Stimulated activated CD4-positive, alpha-beta T cell treated with anti-CD3 and anti-CD28 coated beads, TNF-alpha, amount 100 ng/mL, for 1 hour (primary cell): ENCODE results near the gene MFN2.
"Not testable (repeated sequence)": the region's sequence is repeated elsewhere in the genome, so short reads cannot be mapped to it uniquely, and the experiment has no call there.

Experiments used
- DNase-seq, 3 donors: peaks; one replicate each; pipeline ENCODE4 v3.0.0-alpha.2; 2020; ENCODE audit warnings: low read depth in 3 of 3, low spot score in 1 of 3

Gene MFN2

DNA sequence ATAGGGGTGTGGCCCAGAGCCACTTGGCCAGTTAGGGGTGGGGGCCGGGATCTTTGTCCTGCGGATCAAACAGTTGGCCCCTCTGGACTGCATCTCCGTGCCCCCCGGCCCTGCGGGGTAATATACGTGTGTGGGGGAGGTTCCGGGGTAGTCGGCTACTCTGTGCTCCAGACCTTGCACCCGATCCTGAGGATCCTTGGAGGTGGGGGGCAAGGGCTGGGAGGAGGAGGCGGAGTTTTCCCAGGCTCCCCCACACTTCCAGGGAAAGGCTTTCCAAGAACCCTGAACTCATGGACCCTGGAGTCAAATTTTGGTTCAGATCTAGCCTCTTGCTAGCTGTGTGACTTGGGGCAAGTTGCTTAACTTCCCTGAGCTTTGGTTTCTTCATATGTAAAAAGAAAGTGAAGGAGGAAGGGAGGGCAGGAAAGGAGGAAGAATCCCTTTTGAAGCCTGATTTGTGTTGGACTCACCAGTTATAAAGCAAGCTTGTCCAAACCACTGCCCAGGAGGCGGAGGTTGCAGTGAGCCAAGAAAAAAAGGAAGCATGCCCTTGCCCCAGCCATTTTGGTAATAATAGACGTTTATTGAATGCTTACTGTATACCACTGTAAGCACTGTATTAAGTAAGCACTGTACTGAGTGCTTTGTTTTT lies 39.7 kb downstream of the MFN2 start:
- no peak for DNase-seq

- no peak for DNase-seq
Observed at GRCh38 chr1:12021616-12022015, 41.4 kb downstream of the MFN2 start.

DNA sequence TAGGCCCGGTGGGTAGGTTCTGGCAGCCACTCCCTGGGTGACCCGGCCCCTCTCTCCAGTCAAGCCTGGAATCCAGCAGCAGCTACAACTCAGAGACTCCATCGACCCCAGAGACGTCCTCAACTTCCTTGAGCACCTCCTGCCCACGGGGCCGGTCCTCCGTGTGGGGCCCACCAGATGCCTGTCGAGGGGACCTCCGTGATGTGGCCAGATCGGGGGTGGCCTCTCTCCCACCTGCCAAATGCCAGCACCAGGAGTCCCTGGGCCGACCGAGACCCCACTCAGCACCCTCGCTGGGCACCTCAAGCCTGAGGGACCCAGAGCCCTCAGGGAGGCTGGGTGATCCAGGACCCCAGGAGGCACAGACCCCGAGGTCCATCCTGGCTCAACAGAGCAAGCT lies 41.8 kb downstream of the MFN2 start:
- DNase-seq = no peak

DNA sequence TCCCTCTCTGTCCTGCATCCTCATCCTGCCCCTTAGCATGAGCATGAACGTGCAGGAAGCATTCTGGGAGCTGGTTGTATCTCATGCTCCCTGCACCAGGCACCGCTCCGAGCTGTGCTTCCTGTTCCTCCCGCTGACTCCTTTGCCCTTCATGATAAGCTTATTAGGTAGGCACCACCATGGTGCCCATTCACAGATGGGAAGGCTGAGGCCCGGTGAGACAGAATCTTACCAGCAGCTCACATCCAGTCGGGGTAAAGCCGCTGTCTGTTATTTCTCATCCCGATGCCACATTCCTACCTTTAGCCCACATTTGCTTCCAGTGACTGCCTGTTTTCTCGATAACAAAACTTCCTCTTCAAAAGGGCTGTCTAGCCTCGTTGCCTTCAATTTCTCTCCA lies 46.3 kb downstream of the MFN2 start:
- no peak for DNase-seq

- DNase-seq = no peak
Observed at GRCh38 chr1:12028248-12028647, 48.0 kb downstream of the MFN2 start.

- no peak for DNase-seq
Observed at GRCh38 chr1:12028957-12029511, 48.8 kb downstream of the MFN2 start.

- DNase-seq = no peak
Observed at GRCh38 chr1:12029720-12030339, 49.6 kb downstream of the MFN2 start.

- DNase-seq = peak in 2 of 3 donors; percentile 8 to 21
Observed at GRCh38 chr1:12031039-12031980, 51.1 kb downstream of the MFN2 start.

DNA sequence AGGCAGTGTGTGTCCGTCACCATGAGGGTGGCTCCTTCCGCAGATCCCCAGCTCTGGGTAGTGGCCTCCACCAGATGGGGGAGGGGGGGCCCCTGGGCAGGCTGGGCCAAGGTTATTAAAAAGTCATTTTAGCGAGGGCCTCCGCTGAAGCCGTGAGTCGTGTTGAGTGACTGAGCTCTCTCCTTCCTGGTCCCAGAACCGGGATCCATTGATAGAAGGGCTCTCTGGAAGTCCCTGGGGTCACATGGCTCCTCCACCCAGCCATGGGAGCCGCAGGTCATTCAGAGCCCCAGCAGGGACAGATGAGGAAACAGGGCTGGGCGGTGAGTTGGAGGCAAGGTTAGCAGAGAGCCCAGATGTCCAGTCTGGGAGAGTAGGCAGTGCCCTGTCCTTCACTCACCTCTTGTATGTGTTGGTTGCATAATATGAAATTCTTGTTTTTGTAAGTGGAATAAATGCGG lies 51.9 kb downstream of the MFN2 start:
- no peak for DNase-seq

DNA sequence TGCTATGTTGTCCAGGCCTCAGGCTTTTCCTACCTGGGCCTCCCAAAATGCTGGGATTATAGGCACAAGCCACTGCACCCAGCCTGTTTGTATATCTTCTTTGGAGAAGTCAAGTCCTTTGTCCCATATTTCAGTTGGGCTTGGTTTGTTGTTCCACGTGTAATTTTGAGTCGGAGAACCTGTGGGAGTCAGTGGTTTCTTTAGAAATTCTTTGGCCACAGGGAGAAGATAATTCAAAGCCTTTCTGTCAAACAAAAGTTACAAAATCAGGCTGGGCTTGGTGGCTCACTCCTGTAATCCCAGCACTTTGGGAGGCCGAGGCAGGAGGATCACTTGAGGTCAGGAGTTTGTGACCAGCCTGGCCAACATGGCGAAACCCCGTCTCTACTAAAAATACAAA lies 53.2 kb downstream of the MFN2 start:
- DNase-seq = not testable (repeated sequence)

GRCh38 chr1:12034381-12034801 lies 54.1 kb downstream of the MFN2 start:
- DNase-seq = no peak

GRCh38 chr1:12035312-12035711 lies 55.1 kb downstream of the MFN2 start:
- DNase-seq = no peak

- no peak for DNase-seq
Observed at GRCh38 chr1:12037486-12038355, 57.5 kb downstream of the MFN2 start.

DNA sequence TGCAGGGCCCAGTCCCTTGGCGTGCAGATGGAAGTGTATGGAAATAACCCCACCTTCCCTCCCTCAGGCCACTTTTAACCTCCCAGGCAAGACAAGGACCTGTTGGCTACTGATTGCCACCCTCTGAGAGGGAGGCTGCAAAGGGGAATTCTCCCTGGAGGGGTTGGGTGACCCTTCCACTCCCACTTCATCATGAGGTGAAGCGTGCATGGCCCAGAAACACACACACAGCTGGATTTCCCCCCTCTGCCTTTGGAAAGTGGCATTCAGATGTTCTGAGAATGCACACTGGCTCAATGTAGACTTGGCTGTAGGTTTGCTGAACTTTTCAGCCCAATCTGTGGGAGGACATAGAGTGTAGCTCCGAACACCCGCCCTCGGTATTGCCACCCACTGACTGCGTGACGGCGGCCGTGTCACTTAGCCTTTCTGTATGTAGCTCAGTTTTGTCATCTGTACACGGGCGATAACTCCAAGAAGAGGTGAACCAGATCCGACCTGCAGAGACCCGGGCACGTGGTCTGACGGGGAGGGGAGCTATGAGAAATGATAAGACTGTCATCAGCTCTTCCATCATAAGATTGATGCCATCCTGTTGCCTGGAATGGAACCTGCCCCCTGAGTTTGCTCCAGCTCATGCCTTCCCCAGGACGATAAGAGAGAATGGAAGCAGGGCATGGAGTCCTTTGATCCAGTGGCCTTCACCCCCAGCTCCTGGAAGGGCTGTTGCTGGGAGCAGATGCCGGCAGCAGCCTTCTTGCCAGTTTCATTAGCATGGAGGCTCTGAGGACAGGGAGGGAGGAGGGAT lies 58.3 kb downstream of the MFN2 start:
- no peak for DNase-seq

GRCh38 chr1:12039164-12039525 lies 58.9 kb downstream of the MFN2 start:
- no peak for DNase-seq

- not testable (repeated sequence) for DNase-seq
Observed at GRCh38 chr1:12039824-12040456, 59.7 kb downstream of the MFN2 start.

GRCh38 chr1:12040457-12041051 lies 60.3 kb downstream of the MFN2 start:
- no peak for DNase-seq

DNA sequence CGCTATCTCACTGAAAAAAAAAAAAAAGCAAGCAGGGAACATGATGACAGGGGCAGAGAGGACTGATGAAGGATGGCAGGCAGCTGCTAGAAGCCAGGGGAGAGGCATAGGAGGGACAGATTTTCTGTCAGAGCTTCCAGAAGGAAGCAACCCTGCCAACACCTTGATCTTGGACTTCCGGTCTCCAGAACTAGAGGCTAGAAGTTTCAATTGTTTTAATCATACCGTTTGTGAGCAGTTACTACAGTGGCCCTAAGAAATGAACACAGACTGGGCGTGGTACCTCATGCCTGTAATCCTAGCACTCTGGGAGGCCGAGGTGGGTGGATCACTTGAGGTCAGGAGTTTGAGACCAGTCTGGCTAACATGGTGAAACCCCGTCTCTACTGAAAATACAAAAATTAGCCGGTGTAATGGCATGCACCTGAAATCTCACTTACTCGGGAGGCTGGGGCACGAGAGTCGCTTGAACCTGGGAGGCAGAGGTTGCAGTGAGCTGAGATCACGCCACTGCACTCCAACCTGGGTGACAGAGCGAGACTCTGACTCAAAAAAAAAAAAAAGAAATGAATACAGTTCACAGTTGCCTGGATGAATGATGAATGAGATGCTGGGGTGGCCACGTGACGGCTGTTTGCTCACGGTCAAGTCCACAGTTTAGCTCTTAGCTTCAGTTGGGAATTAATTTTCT lies 64.1 kb downstream of the MFN2 start:
- not testable (repeated sequence) for DNase-seq
